ENCODE results near the gene PCDHGA4.

DNA sequence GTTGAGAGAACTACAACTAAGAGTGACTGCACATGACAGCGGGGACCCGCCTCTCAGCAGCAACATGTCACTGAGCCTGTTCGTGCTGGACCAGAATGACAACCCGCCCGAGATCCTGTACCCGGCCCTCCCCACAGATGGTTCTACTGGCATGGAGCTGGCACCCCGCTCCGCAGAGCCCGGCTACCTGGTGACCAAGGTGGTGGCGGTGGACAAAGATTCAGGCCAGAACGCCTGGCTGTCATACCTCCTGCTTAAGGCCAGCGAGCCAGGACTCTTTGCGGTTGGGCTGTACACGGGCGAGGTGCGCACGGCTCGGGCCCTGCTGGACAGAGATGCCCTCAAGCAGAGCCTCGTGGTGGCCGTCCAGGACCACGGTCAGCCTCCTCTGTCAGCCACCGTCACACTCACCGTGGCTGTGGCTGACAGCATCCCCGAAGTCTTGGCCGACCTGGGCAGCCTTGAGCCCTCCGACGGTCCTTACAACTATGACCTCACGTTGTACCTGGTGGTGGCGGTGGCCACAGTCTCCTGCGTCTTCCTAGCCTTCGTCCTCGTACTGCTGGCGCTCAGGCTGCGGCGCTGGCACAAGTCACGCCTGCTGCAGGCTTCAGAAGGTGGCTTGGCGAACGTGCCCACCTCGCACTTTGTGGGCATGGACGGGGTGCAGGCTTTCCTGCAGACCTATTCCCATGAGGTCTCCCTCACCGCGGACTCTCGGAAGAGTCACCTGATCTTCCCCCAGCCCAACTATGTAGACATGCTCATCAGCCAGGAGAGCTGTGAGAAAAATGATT is 29.8 kb downstream of the PCDHGA4 start:
- TF ChIP-seq, protein P1, sequence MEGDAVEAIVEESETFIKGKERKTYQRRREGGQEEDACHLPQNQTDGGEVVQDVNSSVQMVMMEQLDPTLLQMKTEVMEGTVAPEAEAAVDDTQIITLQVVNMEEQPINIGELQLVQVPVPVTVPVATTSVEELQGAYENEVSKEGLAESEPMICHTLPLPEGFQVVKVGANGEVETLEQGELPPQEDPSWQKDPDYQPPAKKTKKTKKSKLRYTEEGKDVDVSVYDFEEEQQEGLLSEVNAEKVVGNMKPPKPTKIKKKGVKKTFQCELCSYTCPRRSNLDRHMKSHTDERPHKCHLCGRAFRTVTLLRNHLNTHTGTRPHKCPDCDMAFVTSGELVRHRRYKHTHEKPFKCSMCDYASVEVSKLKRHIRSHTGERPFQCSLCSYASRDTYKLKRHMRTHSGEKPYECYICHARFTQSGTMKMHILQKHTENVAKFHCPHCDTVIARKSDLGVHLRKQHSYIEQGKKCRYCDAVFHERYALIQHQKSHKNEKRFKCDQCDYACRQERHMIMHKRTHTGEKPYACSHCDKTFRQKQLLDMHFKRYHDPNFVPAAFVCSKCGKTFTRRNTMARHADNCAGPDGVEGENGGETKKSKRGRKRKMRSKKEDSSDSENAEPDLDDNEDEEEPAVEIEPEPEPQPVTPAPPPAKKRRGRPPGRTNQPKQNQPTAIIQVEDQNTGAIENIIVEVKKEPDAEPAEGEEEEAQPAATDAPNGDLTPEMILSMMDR (IDR thresholded peaks at IDR 0.05): no peak
- TF ChIP-seq EZH2 (IDR thresholded peaks at IDR 0.05; ENCODE audit: borderline replicate concordance, insufficient read depth, low read depth, low read length, poor library complexity, severe bottlenecking): no peak
